PFSK-1 (cell line): ENCODE measurements around the gene USH2A.

ENCODE experiments used
- FOXP2 ChIP-seq: optimal IDR thresholded peaks from 2 replicates; pipeline ENCODE3; 2011; ENCODE audit warnings: borderline replicate concordance, control low read depth, inconsistent platforms; ENCODE audit not compliant: insufficient read depth; ENCODE audit errors: extremely low read length, extremely low read depth
- POLR2AphosphoS5 ChIP-seq: IDR thresholded peaks from 2 replicates; pipeline ENCODE4 v1.6.1; 2012; ENCODE audit warnings: low read depth, mild to moderate bottlenecking, control low read depth, low read length, moderate library complexity
- TAF1 ChIP-seq: IDR thresholded peaks from 2 replicates; pipeline ENCODE4 v1.6.1; 2012; ENCODE audit warnings: low read length, control low read depth, borderline replicate concordance; ENCODE audit not compliant: insufficient read depth
- TF ChIP-seq, protein P1 (sequence below), 2 experiments: IDR thresholded peaks; 2 replicates each; pipeline versions ENCODE4 v1.6.1 to v1.8.0; 2011 to 2012; ENCODE audit warnings: low read depth in 2 of 2, low read length in 2 of 2, control low read depth in 1 of 2, inconsistent platforms in 1 of 2, mild to moderate bottlenecking in 1 of 2, moderate library complexity in 1 of 2; ENCODE audit not compliant: insufficient read depth in 1 of 2

DNA sequence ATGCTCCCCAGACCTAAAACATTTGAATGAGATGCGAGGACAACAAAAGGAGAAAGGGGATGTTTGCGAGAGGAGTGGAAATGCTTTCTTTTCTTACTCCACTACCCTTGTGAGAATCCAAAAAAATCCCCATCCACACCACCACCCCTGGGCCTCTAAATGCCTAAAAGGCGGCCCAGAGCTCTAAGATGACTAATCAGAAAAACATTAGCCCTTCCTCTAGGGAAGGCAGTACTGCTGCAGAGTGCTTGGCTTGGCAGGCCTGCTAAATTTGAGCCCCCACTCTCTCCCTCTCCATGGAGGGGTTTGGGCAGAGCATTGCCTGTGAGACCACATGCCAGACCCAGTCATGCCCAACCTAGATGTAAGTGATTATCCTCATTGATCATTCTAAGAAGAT, 347.9 kb downstream of the USH2A start:
- no peak for TF ChIP-seq TAF1
- TF ChIP-seq POLR2AphosphoS5, result no peak
- TF ChIP-seq, protein P1, sequence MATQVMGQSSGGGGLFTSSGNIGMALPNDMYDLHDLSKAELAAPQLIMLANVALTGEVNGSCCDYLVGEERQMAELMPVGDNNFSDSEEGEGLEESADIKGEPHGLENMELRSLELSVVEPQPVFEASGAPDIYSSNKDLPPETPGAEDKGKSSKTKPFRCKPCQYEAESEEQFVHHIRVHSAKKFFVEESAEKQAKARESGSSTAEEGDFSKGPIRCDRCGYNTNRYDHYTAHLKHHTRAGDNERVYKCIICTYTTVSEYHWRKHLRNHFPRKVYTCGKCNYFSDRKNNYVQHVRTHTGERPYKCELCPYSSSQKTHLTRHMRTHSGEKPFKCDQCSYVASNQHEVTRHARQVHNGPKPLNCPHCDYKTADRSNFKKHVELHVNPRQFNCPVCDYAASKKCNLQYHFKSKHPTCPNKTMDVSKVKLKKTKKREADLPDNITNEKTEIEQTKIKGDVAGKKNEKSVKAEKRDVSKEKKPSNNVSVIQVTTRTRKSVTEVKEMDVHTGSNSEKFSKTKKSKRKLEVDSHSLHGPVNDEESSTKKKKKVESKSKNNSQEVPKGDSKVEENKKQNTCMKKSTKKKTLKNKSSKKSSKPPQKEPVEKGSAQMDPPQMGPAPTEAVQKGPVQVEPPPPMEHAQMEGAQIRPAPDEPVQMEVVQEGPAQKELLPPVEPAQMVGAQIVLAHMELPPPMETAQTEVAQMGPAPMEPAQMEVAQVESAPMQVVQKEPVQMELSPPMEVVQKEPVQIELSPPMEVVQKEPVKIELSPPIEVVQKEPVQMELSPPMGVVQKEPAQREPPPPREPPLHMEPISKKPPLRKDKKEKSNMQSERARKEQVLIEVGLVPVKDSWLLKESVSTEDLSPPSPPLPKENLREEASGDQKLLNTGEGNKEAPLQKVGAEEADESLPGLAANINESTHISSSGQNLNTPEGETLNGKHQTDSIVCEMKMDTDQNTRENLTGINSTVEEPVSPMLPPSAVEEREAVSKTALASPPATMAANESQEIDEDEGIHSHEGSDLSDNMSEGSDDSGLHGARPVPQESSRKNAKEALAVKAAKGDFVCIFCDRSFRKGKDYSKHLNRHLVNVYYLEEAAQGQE (IDR thresholded peaks at IDR 0.05; ENCODE audit: insufficient read depth in 1 of 2, low read depth in 2 of 2, low read length in 2 of 2), result no peak
- no peak for TF ChIP-seq FOXP2
